Measurements from ENCODE around the gene BBOX1. TPM values are rescaled to one million over a fixed set of nuclear protein-coding genes. Genes with fewer than 3 reads are reported as not detected.

Gene BBOX1
- total RNA-seq, 1 experiment from 2014 or later: not detected

Other genes with a start within 250 kb of the BBOX1 start
- gene FIBIN, start 46.7 kb upstream of the BBOX1 start, total RNA-seq (2021; ENCODE audit: unreplicated experiment): not detected

Data from HCT116 (cell line).